ENCODE results near the gene HOXB9. TPM values are rescaled to one million over a fixed set of nuclear protein-coding genes. Genes with fewer than 3 reads are reported as not detected.

Gene HOXB9
- total and polyA plus RNA-seq, 9 of the 15 experiments (the other 6 are each of a cell fraction or from before 2014, with no cell fraction given): 3.1 to 196 (median 77.6) TPM

DNA sequence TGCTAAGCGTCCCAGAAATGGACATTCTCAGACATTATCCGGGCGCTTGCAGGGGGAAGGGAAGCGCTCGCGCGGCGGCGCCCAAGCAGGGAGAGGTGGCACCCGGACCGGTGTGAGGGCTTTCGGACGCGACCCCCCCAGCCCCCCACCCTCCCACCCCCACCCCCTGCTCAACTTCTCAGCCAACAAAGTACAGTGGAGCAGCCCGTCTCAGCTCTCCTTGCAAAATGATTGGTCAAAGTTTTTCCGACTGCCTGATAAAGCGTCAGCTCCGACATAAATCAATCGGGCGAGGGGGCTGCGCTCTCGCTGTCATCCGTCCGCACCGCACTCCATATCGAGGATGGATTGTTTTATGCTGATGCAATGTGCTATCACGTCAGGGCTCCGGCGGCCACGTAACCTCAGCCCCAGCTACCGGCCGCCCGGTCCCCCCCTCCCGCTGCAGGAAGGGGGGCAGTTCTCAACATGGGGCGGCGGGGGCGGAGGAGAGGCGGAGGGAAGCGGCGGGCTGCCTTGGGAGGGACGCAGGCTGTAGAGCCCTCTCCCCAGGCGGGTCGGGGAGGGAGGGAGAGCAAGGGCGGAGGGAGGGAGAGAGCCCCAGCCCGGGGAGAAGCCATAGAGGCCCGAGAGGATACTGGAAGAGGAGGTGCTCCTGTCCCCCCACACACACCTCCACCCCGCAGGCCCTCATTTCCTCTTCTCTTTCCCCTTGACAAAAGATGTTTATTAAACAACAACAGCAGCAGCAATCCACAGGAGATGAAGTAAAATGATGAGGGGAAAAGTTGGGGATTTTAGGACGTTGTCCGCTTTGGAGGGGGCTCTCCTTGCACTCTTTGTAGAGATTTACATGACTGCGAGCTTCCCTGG is at the start of gene HOXB9 (continued):
- TF ChIP-seq, protein P1, sequence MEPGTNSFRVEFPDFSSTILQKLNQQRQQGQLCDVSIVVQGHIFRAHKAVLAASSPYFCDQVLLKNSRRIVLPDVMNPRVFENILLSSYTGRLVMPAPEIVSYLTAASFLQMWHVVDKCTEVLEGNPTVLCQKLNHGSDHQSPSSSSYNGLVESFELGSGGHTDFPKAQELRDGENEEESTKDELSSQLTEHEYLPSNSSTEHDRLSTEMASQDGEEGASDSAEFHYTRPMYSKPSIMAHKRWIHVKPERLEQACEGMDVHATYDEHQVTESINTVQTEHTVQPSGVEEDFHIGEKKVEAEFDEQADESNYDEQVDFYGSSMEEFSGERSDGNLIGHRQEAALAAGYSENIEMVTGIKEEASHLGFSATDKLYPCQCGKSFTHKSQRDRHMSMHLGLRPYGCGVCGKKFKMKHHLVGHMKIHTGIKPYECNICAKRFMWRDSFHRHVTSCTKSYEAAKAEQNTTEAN (CRISPR knock-in tag; IDR thresholded peaks at IDR 0.05): no peak
- TF ChIP-seq CHD2 (IDR thresholded peaks at IDR 0.05; ENCODE audit: low read depth, low read length): 0 out of 2 replicates have a peak, but pooled peaks have one; percentile 12
- no peak for TF ChIP-seq EHMT2 (IDR thresholded peaks at IDR 0.05)
- TF ChIP-seq KDM4B (IDR thresholded peaks at IDR 0.05; ENCODE audit: borderline replicate concordance in 2 of 2, low read depth in 1 of 2): peak in 1 of 2 experiments; percentile 100; a peak in 2 of 4 replicates
- no peak for TF ChIP-seq ZFP36 (IDR thresholded peaks at IDR 0.05; ENCODE audit: low read depth, low read length, partially characterized antibody)
- TF ChIP-seq CHD4 (IDR thresholded peaks at IDR 0.05; ENCODE audit: insufficient read depth, insufficient replicate concordance, low read depth, low read length, poor library complexity, severe bottlenecking): no peak
- TF ChIP-seq, protein P2, sequence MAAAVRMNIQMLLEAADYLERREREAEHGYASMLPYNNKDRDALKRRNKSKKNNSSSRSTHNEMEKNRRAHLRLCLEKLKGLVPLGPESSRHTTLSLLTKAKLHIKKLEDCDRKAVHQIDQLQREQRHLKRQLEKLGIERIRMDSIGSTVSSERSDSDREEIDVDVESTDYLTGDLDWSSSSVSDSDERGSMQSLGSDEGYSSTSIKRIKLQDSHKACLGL (CRISPR knock-in tag; IDR thresholded peaks at IDR 0.05; ENCODE audit: borderline replicate concordance, poor library complexity, severe bottlenecking): no peak
- TF ChIP-seq, protein P3, sequence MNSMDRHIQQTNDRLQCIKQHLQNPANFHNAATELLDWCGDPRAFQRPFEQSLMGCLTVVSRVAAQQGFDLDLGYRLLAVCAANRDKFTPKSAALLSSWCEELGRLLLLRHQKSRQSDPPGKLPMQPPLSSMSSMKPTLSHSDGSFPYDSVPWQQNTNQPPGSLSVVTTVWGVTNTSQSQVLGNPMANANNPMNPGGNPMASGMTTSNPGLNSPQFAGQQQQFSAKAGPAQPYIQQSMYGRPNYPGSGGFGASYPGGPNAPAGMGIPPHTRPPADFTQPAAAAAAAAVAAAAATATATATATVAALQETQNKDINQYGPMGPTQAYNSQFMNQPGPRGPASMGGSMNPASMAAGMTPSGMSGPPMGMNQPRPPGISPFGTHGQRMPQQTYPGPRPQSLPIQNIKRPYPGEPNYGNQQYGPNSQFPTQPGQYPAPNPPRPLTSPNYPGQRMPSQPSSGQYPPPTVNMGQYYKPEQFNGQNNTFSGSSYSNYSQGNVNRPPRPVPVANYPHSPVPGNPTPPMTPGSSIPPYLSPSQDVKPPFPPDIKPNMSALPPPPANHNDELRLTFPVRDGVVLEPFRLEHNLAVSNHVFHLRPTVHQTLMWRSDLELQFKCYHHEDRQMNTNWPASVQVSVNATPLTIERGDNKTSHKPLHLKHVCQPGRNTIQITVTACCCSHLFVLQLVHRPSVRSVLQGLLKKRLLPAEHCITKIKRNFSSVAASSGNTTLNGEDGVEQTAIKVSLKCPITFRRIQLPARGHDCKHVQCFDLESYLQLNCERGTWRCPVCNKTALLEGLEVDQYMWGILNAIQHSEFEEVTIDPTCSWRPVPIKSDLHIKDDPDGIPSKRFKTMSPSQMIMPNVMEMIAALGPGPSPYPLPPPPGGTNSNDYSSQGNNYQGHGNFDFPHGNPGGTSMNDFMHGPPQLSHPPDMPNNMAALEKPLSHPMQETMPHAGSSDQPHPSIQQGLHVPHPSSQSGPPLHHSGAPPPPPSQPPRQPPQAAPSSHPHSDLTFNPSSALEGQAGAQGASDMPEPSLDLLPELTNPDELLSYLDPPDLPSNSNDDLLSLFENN (IDR thresholded peaks at IDR 0.05; ENCODE audit: low read depth in 2 of 2, low read length in 2 of 2): peak in 1 of 2 experiments; percentile 36; a peak in 1 of 4 replicates
- TF ChIP-seq CBFA2T2 (conservative IDR thresholded peaks at IDR 0.05): 0 out of 2 replicates have a peak, but pooled peaks have one; percentile 30
- TF ChIP-seq GATAD2B (IDR thresholded peaks at IDR 0.05; ENCODE audit: borderline replicate concordance): no peak; the same call in 1 of the 2 replicates
- TF ChIP-seq PURB (CRISPR knock-in tag; IDR thresholded peaks at IDR 0.05; ENCODE audit: low read depth): no peak
- TF ChIP-seq PRMT5 (CRISPR knock-in tag; IDR thresholded peaks at IDR 0.05): no peak
- no peak for TF ChIP-seq PTRF (tag; IDR thresholded peaks at IDR 0.05)
- TF ChIP-seq SMAD2 (IDR thresholded peaks at IDR 0.05; ENCODE audit: low read depth, low read length): no peak
- TF ChIP-seq C11orf30 (IDR thresholded peaks at IDR 0.05; ENCODE audit: low read depth): peak; percentile 66
- no peak for TF ChIP-seq IFI16 (CRISPR knock-in tag; IDR thresholded peaks at IDR 0.05)
- TF ChIP-seq CAMTA2 (CRISPR knock-in tag; conservative IDR thresholded peaks at IDR 0.05): no peak
- TF ChIP-seq ZNF436 (CRISPR knock-in tag; IDR thresholded peaks at IDR 0.05): peak; percentile 30; the same call in 1 of the 2 replicates
- peak; percentile 51 for TF ChIP-seq HCFC1 (IDR thresholded peaks at IDR 0.05; ENCODE audit: low read depth, low read length)

Measured in K562 (cell line).